Measurements from ENCODE around the gene SERPIND1.
"Not testable (repeated sequence)": the region's sequence is repeated elsewhere in the genome, so short reads cannot be mapped to it uniquely, and the experiment has no call there.

Gene SERPIND1

GRCh38 chr22:20814221-20814808, 40.4 kb downstream of the SERPIND1 start:
- H3K9ac ChIP-seq (ENCODE audit: low read length): no peak overlapping the region
- no peaks in the 10 kb centered on the region for H3K9me3 ChIP-seq (ENCODE audit: control insufficient read depth, low read depth, low read length)
- H3K27me3 ChIP-seq (ENCODE audit: control insufficient read depth, insufficient read depth, low read length): no peaks in the 10 kb centered on the region
- no peak overlapping the region for H3K4me3 ChIP-seq (ENCODE audit: low read length)
- no peak overlapping the region for H3K27ac ChIP-seq (ENCODE audit: low read length)
- H3K36me3 ChIP-seq (ENCODE audit: control insufficient read depth, low read depth, low read length): peaks cover 10% of the 10 kb centered on the region
- H3K4me1 ChIP-seq (ENCODE audit: control insufficient read depth, low read depth, low read length): no peaks in the 10 kb centered on the region

- H3K9me3 ChIP-seq (ENCODE audit: control insufficient read depth, low read depth, low read length): no peaks in the 10 kb centered on the region
- no peak overlapping the region for H3K4me3 ChIP-seq (ENCODE audit: low read length)
- H3K27me3 ChIP-seq (ENCODE audit: control insufficient read depth, insufficient read depth, low read length): no peaks in the 10 kb centered on the region
- no peaks in the 10 kb centered on the region for H3K4me1 ChIP-seq (ENCODE audit: control insufficient read depth, low read depth, low read length)
- peaks cover 10% of the 10 kb centered on the region for H3K36me3 ChIP-seq (ENCODE audit: control insufficient read depth, low read depth, low read length)
- no peak overlapping the region for H3K9ac ChIP-seq (ENCODE audit: low read length)
- H3K27ac ChIP-seq (ENCODE audit: low read length): no peak overlapping the region
Measured at GRCh38 chr22:20815477-20816050, 41.7 kb downstream of the SERPIND1 start.

- Histone ChIP-seq H3K9ac (ENCODE audit: low read length) (no peak overlapping the region), H3K27me3 (ENCODE audit: control insufficient read depth, insufficient read depth, low read length) (no peaks in the 10 kb centered on the region), H3K36me3 (ENCODE audit: control insufficient read depth, low read depth, low read length) (peaks cover 10% of the 10 kb centered on the region), H3K4me3 (ENCODE audit: low read length) (no peak overlapping the region), H3K9me3 (ENCODE audit: control insufficient read depth, low read depth, low read length) (no peaks in the 10 kb centered on the region), H3K4me1 (ENCODE audit: control insufficient read depth, low read depth, low read length) (no peaks in the 10 kb centered on the region), H3K27ac (ENCODE audit: low read length) (no peak overlapping the region)
Measured at GRCh38 chr22:20816559-20816958, 42.6 kb downstream of the SERPIND1 start.

- H3K27me3 ChIP-seq (ENCODE audit: control insufficient read depth, insufficient read depth, low read length): no peaks in the 10 kb centered on the region
- no peak overlapping the region for H3K4me3 ChIP-seq (ENCODE audit: low read length)
- no peaks in the 10 kb centered on the region for H3K4me1 ChIP-seq (ENCODE audit: control insufficient read depth, low read depth, low read length)
- no peak overlapping the region for H3K9ac ChIP-seq (ENCODE audit: low read length)
- H3K9me3 ChIP-seq (ENCODE audit: control insufficient read depth, low read depth, low read length): no peaks in the 10 kb centered on the region
- no peak overlapping the region for H3K27ac ChIP-seq (ENCODE audit: low read length)
- H3K36me3 ChIP-seq (ENCODE audit: control insufficient read depth, low read depth, low read length): peaks cover 7% of the 10 kb centered on the region
Measured at GRCh38 chr22:20818471-20818870, 44.6 kb downstream of the SERPIND1 start.

- no peaks in the 10 kb centered on the region for H3K27me3 ChIP-seq (ENCODE audit: control insufficient read depth, insufficient read depth, low read length)
- H3K36me3 ChIP-seq (ENCODE audit: control insufficient read depth, low read depth, low read length): peaks cover 7% of the 10 kb centered on the region
- no peak overlapping the region for H3K9ac ChIP-seq (ENCODE audit: low read length)
- no peak overlapping the region for H3K4me3 ChIP-seq (ENCODE audit: low read length)
- no peak overlapping the region for H3K27ac ChIP-seq (ENCODE audit: low read length)
- no peaks in the 10 kb centered on the region for H3K9me3 ChIP-seq (ENCODE audit: control insufficient read depth, low read depth, low read length)
- no peaks in the 10 kb centered on the region for H3K4me1 ChIP-seq (ENCODE audit: control insufficient read depth, low read depth, low read length)
Measured at GRCh38 chr22:20819471-20819870, 45.6 kb downstream of the SERPIND1 start.

- H3K27ac ChIP-seq (ENCODE audit: low read length); H3K27me3 ChIP-seq (ENCODE audit: control insufficient read depth, insufficient read depth, low read length); H3K9me3 ChIP-seq (ENCODE audit: control insufficient read depth, low read depth, low read length); H3K9ac ChIP-seq (ENCODE audit: low read length); H3K4me3 ChIP-seq (ENCODE audit: low read length); H3K4me1 ChIP-seq (ENCODE audit: control insufficient read depth, low read depth, low read length); H3K36me3 ChIP-seq (ENCODE audit: control insufficient read depth, low read depth, low read length): not testable (repeated sequence)
Measured at GRCh38 chr22:20821717-20822239, 47.9 kb downstream of the SERPIND1 start.

- H3K4me1 ChIP-seq (ENCODE audit: control insufficient read depth, low read depth, low read length): no peaks in the 10 kb centered on the region
- no peak overlapping the region for H3K4me3 ChIP-seq (ENCODE audit: low read length)
- H3K9ac ChIP-seq (ENCODE audit: low read length): no peak overlapping the region
- no peaks in the 10 kb centered on the region for H3K9me3 ChIP-seq (ENCODE audit: control insufficient read depth, low read depth, low read length)
- H3K36me3 ChIP-seq (ENCODE audit: control insufficient read depth, low read depth, low read length): no peaks in the 10 kb centered on the region
- no peaks in the 10 kb centered on the region for H3K27me3 ChIP-seq (ENCODE audit: control insufficient read depth, insufficient read depth, low read length)
- no peak overlapping the region for H3K27ac ChIP-seq (ENCODE audit: low read length)
Measured at GRCh38 chr22:20822240-20822639, 48.3 kb downstream of the SERPIND1 start.

GRCh38 chr22:20823264-20823663, 49.4 kb downstream of the SERPIND1 start:
- no peak overlapping the region for H3K4me3 ChIP-seq (ENCODE audit: low read length)
- H3K9me3 ChIP-seq (ENCODE audit: control insufficient read depth, low read depth, low read length): no peaks in the 10 kb centered on the region
- no peak overlapping the region for H3K27ac ChIP-seq (ENCODE audit: low read length)
- H3K36me3 ChIP-seq (ENCODE audit: control insufficient read depth, low read depth, low read length): no peaks in the 10 kb centered on the region
- H3K9ac ChIP-seq (ENCODE audit: low read length): no peak overlapping the region
- no peaks in the 10 kb centered on the region for H3K27me3 ChIP-seq (ENCODE audit: control insufficient read depth, insufficient read depth, low read length)
- no peaks in the 10 kb centered on the region for H3K4me1 ChIP-seq (ENCODE audit: control insufficient read depth, low read depth, low read length)

GRCh38 chr22:20825216-20825615, 51.3 kb downstream of the SERPIND1 start:
- not testable (repeated sequence) for H3K9ac ChIP-seq (ENCODE audit: low read length); H3K4me3 ChIP-seq (ENCODE audit: low read length); H3K27ac ChIP-seq (ENCODE audit: low read length); H3K9me3 ChIP-seq (ENCODE audit: control insufficient read depth, low read depth, low read length); H3K36me3 ChIP-seq (ENCODE audit: control insufficient read depth, low read depth, low read length); H3K4me1 ChIP-seq (ENCODE audit: control insufficient read depth, low read depth, low read length); H3K27me3 ChIP-seq (ENCODE audit: control insufficient read depth, insufficient read depth, low read length)

GRCh38 chr22:20825624-20826023, 51.7 kb downstream of the SERPIND1 start:
- H3K9ac ChIP-seq (ENCODE audit: low read length): no peak overlapping the region
- H3K4me3 ChIP-seq (ENCODE audit: low read length): no peak overlapping the region
- H3K27me3 ChIP-seq (ENCODE audit: control insufficient read depth, insufficient read depth, low read length): no peaks in the 10 kb centered on the region
- no peaks in the 10 kb centered on the region for H3K9me3 ChIP-seq (ENCODE audit: control insufficient read depth, low read depth, low read length)
- H3K4me1 ChIP-seq (ENCODE audit: control insufficient read depth, low read depth, low read length): no peaks in the 10 kb centered on the region
- no peak overlapping the region for H3K27ac ChIP-seq (ENCODE audit: low read length)
- no peaks in the 10 kb centered on the region for H3K36me3 ChIP-seq (ENCODE audit: control insufficient read depth, low read depth, low read length)

GRCh38 chr22:20826373-20827152, 52.6 kb downstream of the SERPIND1 start:
- not testable (repeated sequence) for H3K4me1 ChIP-seq (ENCODE audit: control insufficient read depth, low read depth, low read length); H3K9me3 ChIP-seq (ENCODE audit: control insufficient read depth, low read depth, low read length); H3K36me3 ChIP-seq (ENCODE audit: control insufficient read depth, low read depth, low read length); H3K27me3 ChIP-seq (ENCODE audit: control insufficient read depth, insufficient read depth, low read length); H3K27ac ChIP-seq (ENCODE audit: low read length); H3K4me3 ChIP-seq (ENCODE audit: low read length); H3K9ac ChIP-seq (ENCODE audit: low read length)

Data from iPS-18a (cell line).